ENCODE results near the gene HYAL4.

GRCh38 chr7:123863461-123863860 is 18.5 kb downstream of the HYAL4 start:
- TF ChIP-seq POLR2AphosphoS5 (IDR thresholded peaks at IDR 0.05; ENCODE audit: insufficient read depth in 1 of 2, low read depth in 1 of 2) (no peak), POLR2A (IDR thresholded peaks at IDR 0.05) (no peak)
- TF ChIP-seq, protein P1, sequence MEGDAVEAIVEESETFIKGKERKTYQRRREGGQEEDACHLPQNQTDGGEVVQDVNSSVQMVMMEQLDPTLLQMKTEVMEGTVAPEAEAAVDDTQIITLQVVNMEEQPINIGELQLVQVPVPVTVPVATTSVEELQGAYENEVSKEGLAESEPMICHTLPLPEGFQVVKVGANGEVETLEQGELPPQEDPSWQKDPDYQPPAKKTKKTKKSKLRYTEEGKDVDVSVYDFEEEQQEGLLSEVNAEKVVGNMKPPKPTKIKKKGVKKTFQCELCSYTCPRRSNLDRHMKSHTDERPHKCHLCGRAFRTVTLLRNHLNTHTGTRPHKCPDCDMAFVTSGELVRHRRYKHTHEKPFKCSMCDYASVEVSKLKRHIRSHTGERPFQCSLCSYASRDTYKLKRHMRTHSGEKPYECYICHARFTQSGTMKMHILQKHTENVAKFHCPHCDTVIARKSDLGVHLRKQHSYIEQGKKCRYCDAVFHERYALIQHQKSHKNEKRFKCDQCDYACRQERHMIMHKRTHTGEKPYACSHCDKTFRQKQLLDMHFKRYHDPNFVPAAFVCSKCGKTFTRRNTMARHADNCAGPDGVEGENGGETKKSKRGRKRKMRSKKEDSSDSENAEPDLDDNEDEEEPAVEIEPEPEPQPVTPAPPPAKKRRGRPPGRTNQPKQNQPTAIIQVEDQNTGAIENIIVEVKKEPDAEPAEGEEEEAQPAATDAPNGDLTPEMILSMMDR (IDR thresholded peaks at IDR 0.05) = no peak

All from vagina (tissue), 2 donors.